GM18870 (cell line): ENCODE measurements around the gene ZSCAN20.

ENCODE experiments used
- ATAC-seq: cut with Tn5 transposase; IDR thresholded peaks from one replicate; pipeline ENCODE4 v1.9.1; 2021; ENCODE audit warnings: moderate library complexity; ENCODE audit not compliant: unreplicated experiment

Gene ZSCAN20

DNA sequence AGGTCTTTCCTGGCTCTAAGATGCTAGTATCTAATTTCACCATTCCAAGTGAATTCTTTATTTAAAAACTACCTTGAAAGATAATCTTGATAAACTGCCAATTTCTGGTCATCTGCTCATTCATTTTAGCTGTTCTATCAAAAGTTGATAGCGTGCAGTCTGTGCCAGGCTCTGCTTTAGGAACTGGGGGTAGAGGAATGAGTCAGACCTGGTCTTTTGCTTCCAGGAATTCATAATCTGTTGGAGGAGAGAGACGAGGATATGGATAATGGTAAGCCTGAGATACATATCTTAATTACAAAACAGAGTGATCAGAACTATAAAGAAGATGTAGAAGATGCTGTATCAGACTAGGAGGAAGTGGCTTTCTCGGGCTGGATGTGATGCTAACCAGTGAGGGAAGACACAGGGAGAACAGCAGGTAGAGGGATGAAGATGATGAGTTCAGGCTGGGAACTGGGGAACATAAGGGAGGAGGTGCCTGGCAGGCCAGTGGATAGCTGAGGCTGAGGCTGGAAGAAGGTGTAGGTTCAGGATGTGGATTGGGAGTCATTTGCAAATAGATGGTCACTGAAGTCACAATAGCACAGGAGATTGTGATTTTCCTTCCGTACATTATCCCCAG is 29.3 kb upstream of the ZSCAN20 start:
- ATAC-seq, result no peak

DNA sequence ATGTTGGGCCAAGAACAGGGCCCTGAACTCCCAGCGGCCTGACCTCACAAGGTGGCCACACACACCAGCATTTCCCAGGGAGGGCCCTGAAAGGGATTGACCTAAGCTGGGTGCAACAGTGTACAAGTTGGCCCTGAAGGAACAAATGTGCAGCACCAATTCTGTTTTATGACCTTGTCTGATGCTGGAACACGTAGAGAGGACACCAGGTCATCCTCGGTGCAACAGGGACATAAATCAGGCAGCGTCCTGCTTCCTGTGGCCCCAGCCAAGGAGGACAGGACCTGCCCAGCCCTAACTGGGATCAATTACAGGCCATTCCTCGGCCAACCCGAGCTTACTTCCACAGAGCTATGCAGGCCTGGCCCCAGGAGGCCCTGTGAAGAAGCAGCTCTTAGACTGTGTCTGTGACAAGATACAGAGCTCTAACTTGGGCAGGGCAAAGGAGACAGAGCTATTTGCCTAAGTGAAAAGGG is 28.7 kb upstream of the ZSCAN20 start:
- no peak for ATAC-seq

DNA sequence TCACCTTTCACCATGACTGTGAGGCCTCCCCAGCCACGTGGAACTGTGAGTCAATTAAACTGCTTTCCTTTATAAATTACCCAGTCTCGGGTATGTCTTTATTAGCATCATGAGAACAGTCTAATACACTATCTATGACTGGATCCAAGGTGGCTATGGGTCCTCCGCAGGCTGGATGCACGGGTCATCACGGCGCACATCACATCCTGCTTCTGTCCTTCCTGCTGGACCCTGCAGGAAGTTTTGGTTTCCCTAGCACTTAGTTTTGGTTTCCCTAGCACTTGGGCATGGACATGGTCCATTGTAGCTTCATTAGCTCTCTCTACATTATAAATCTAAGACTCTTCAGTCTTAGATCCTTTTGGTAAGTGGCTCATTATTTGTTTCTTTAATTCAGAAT is 27.3 kb upstream of the ZSCAN20 start:
- no peak for ATAC-seq

DNA sequence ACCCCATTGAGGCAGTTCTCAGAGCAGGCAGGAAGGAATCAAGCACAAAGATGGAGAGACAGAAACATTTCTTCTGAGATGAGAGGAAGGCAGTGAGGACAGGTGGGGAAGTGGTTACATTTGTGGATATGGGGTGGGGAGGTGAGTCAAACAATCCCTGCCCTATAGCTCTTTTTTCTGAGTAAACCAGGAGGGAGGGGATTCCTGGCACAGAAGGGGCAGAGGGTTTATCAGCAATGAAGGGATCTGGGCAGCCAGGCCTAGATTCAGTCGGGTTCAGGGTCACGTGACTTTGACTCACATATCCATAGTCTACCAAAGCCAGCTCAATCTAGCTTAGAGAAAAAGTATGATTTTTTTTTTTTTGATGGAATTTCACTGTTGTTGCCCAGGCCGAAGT is 25.9 kb upstream of the ZSCAN20 start:
- no peak for ATAC-seq

DNA sequence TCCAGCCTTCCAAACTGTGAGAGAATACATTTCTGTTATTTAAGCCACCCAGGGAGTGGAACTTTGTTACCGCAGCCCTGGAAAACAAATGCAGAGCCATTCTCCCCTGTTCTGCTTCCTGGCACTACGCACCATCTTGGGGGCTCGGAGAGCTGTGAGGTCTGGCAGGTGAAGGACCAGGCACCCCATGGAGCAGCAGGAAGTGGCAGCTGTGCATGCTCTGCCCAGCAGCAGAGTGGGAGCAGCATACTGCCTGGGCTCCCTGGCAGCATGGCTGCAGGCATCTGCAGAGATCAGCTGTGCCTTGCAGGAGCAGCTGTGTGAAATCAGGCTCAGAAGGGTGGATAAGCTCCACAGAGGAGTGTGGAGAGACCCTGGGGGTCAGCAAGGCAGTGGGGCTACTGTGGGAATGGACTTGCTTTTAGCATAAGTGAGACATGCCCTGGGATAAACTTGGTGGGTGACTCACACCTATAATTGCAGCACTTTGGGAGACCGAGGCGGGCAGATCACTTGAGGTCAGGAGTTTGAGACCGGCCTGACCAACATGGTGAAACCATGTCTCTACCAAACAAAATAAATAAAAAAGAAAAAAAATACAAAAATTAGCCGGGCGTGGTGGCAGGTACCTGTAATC is 17.7 kb upstream of the ZSCAN20 start:
- ATAC-seq, result no peak

DNA sequence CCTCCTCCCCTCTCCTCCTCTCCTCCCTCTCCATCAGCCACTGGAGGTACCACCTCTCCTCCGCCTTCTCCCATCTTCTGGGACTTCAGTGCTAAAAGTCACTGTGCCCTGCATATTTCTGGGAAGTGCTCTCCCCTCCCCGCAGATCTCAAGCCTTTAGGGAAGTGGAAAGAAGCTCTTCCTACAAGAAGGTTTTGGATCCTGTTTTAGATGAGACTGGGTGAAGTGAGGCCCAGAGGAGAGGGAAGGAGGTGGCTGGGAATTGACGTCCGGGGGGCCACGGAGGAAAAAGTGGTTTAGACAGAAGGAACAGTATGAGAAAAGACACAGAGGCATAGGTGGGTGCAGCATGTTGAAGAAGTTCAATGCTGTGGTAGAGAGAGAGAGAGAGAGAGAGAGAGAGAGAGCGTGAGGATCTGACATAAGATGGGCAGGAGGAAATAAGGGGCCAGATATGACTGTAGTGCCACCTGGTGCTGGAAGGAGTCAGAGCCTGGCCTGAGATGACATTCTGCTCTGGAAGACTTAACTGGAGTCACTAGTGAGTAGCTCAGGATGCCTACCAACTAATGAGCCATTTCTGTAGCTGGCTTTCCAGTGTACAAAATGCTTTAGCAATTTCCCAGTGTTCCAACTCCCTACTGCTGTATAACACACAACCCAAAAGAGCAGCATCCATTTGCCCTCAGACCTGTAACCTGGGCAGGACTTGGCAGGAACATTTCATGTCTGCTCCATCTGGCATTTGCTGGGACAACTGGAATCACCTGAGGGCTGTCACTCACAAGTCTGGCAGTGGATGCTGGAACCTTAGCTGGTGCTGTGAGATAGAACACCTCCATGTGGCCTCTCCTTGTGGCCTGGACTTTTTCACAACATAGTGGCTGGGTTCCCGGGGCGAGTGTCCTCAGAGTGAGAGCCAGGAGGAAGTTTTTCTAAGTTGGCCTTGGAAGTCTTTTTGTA is 16.6 kb upstream of the ZSCAN20 start:
- ATAC-seq, result no peak

DNA sequence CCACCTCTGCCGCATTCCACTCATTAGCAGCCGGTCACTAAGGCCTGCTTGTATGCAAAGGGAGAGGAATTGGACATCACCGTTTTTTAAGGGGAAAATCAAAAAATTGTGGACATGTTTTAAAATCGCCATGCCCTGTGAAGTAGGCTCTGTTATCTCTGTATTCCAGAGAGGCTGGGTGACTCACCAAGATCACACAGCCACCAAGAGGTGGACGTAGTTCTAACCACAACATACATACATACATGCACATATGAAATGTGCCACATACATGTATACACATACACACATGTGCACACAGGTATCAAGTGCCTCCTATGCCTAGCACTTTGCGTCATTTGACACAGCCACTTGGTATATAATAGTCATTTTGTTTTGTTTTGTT is 16.0 kb upstream of the ZSCAN20 start:
- ATAC-seq, result no peak

DNA sequence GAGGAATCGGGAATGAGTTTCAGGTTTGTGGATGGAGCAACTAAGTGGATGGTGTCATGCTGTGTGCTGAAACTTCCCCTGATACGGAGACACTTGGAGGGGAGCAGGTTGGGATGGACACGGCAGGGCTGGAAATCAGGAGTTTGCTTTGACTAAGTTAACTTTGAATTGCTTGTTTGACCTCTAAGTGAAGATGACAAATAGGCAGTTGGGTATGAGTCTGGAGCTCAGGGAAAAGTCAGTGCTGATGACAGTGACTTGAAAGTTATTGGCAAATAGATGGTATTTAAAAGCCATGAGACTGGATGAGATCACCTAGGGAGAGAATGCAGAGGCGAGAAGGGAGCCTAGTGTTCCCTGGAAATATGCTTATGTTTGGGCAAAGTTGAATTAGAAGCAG is 12.8 kb upstream of the ZSCAN20 start:
- no peak for ATAC-seq

DNA sequence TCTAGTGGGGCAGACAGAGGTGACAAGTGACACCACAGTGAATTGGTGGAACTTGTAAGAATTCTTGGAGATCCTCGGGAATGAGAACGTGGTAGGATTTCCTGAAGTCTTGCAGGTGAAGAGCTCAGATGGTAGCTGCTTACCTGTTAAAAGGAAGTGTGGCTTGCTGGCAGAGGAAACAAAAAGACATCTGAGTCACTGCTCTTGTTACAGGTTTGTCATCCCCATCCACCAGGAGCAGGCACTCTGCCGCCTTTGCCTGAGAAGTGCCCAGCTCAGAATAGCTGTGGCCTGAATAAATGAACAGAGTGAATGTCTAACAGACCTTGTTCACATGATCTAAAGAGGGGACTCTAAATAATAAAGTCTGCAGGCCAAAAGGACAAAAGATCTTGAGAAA is 12.3 kb upstream of the ZSCAN20 start:
- ATAC-seq, result no peak

DNA sequence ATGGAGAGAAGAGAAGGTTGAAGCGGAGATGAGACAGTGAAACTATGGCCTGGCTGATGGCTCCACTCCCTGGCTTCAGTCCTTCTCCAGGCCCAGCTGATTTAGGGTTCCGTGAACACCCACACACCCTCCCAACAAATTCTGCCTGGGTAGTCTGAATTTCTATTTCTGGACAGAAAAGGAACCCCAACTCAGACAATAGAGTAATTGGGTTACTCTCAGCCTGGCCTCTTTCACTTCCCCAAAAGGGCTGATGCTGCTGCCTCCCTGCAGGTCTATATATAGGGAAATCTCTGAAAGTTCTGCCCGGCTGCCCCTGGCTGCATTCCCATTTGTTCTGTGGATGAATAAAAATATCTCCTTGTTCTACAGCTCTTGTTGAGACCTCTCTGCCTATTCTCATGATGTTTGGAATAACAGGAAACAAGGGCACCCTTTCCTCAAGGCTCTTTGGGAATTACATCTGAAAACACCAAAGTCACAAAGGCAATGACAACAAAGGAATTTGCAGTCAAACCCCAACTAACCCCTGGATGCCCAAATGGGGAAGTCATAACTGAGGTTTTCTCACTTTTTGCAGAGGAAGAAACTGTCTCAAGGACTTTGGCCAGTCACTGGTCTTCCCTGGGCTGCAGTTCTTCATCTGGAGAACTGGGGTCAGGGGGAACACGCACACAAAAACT is 11.4 kb upstream of the ZSCAN20 start:
- ATAC-seq, result no peak

DNA sequence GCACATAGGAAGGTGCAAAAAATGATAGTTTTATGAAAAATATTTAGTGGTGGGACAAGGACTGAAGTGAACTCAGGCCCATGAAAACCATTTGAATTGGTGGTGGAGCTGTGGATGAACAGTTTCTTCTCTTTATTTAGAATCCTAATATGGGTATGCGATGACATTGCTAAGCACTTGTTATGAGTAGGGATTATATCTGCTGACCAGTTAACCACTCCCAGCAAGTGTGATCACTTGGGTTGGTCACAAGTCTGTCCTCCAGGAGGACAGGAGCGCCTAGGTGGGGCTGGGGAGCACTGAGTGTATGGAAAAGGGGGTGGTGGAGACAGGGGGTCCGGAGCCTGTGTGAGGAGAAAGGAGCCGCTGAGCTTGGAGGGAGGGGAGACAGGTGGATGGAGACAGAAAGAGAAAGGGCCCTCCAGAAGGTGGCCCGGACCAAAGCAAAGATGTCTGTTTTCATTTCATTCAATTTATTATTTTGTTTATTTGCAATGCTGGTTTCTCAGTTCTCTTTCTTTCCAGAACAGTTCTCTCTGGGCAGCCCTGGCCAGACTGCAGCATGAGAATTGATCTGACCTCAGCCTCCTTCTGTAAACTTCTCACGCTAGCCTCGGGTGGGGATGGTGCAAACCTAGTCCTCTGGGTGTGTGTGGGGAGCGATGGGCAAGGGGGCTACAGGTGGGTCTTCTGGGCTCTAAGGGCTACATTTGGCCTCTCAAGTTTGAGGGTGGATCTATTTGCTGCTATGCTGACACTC is 9.9 kb upstream of the ZSCAN20 start:
- no peak for ATAC-seq

DNA sequence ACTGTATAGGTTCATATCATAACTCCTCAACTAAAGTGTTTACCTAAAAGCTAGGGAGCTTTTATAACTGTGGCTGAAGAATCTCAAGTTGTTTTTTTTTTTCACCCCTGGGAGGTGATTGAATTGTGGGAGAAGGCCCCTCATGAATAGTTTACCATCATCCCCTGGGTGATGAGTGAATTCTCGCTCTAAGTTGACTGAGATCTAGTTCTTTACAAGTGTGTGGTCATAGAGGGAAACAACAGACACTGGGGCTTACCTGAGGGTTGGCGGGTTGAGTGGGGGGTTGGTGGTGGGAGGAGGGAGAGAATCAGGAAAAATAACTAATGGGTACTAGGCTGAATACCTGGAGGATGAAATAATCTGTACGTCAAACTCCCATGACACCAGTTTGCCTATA is 7.9 kb upstream of the ZSCAN20 start:
- ATAC-seq, result no peak

DNA sequence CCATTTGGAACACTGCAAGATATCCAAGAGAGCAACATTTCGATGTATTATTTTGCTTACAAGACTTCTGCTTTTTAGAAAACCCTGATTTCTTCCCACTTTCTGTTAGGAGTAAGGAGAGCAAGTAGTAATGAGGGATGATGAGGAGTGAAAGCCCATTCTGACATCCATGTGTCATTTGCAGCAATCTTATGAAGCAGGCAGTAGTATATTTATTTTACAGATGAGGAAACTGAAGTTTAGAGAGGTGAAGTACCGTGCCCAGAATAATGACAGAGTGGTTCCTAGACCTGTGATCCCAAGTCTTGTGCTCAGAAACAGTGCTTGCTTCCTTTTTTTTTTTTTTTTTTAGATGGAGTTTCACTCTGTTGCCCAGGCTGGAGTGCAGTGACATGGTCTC is 7.1 kb upstream of the ZSCAN20 start:
- ATAC-seq, result no peak

DNA sequence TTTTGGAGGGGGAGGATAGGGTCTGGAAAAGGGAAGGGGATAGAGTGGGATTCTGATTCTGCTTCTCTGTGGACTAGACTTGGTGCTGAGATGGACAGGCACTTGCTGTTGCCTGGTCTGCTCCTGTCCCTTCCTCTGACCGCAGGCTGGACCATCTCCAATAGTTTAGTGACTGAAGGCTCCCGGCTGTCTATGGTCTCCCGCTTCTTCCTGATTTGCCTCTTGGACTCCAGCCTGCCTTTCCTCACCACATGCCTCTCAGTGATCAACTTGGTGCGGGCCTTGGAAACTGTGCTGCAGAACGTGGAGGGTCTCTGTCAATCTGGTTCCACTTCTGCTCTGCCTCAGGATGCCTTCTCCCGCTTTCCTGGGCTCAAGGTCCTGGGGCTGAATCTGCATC is 6.3 kb upstream of the ZSCAN20 start:
- no peak for ATAC-seq

DNA sequence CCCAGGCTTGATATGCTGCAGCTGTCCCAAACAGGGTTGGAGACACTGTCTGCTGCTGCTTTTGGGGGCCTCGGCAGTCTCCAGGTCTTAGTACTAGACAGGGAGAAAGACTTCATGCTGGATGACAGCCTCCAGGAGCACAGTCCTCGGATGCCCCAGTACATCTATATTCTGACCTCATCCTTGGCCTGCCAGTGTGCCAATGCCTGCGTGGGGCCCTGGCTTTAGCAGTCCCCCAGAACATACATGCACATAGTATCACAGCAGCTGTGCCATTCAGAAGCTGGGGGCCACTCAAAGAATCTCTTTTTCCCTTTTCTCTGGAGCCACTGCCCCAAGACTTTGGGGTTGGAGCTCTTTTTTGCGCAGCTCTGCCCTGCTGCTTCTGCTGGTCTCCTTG is 4.4 kb upstream of the ZSCAN20 start:
- ATAC-seq, result no peak

DNA sequence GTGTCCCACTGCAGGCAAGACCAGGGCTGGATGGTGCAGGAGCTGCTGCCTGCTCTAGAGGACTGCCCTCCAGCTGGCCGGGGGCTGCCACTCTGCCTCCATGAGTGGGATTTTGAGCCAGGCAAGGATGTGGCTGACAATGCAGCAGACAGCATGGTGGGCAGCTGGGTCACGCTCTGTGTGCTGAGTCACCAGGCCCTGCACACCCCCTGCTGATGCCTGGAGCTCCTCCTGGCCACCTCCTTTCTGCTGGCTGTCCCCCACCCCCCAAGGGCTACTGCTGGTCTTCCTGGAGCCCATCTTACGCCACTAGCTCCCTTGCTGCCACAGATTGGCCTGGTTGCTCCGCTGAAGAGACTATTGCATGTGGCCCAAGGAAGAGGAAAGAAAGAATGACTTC is 3.9 kb upstream of the ZSCAN20 start:
- ATAC-seq, result no peak

DNA sequence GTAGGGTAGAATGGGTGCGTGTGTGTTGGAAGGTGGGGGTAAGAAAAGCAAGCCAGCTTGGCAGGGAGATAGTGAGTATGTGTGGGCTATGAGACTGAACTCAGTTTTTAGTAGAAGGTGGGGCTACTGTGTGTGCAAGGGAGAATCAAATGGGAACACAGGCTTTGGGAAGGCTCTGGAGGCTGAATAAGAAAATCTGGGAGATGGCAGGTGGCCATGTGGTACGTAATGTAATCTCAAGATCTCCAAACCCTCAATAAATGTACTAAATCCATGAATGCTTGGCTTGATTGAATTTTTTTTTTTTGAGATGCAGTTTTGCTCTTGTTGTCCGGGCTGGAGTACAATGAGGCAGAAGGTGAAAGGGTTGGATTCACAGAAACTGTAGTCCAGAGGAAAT is 3.5 kb upstream of the ZSCAN20 start:
- no peak for ATAC-seq

DNA sequence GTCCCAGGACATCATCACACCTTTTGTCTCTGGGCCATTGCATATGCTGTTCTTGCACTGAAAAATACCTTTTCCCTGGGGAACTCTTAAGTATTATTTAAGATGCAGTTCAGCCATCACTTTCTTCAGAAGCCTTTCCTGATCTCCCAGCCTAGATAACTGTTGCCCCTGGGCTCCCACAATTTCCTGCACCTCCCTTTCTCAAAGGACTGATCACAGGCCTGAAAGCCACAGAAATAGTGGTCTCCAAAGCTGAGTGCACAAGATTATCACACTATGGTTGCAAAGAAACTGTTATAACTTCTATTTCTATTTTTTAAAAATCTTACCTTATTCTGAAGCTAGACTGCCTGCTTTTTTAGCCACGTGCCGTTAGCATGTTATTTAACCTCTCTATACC is 2.8 kb upstream of the ZSCAN20 start:
- no peak for ATAC-seq

DNA sequence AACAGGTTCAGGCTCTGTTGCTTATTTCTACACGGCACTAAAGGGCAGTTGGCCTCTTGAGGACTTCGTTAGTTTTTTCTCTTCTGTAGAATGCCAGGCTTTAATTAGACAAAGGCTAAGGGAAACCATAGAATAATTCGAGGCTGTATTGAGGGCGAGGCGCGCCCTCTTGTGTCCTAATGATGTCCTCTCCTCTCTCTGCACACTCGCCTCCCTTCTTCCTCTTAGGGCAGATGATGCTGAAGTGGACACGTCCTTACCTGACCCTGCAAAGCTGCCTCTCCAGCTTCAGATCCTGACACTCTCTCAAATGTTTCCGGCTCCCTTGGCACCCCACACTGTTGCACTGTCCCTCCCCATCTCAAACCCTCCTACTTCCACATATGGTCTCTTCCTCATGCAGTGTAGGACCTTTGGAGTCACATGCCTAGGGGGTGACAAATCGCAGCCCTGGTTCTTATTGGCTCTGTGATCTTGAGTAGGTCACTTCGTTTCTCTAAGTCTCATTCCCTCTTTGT is 1.9 kb upstream of the ZSCAN20 start:
- ATAC-seq, result no peak

DNA sequence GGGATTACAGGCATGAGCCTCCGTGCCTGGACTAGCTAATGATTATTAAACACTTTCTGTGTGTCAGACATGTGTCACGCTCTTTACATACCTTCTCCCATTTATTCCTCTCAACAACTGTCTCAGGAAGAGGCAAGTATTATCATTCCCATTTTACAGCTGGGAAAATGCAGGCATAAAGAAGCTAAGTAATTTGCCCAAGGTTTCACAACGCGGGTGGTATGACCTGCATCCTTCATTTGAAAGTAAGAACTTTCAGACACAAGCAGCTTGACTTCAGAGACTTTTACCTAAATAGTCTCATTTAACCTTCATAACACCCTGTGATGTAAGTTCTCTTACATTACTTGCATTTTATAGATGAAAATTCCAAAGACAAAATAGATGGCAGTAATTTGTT is 1.0 kb upstream of the ZSCAN20 start:
- ATAC-seq, result no peak
